ENCODE results near the gene NRN1L.
A peak's percentile ranks its signal among the peaks of the same experiment; 100 is the strongest.

NRN1L gene

GRCh38 chr16:67864594-67864993 is 20.1 kb upstream of the NRN1L start:
- H3K4me1 Mint-ChIP-seq = peaks cover 24% of the 10 kb centered on the region
- H3K27ac Mint-ChIP-seq = no peak overlapping the region
- H3K9me3 Mint-ChIP-seq = no peaks in the 10 kb centered on the region
- H3K4me3 Mint-ChIP-seq = no peak overlapping the region
- TF ChIP-seq, protein P1, sequence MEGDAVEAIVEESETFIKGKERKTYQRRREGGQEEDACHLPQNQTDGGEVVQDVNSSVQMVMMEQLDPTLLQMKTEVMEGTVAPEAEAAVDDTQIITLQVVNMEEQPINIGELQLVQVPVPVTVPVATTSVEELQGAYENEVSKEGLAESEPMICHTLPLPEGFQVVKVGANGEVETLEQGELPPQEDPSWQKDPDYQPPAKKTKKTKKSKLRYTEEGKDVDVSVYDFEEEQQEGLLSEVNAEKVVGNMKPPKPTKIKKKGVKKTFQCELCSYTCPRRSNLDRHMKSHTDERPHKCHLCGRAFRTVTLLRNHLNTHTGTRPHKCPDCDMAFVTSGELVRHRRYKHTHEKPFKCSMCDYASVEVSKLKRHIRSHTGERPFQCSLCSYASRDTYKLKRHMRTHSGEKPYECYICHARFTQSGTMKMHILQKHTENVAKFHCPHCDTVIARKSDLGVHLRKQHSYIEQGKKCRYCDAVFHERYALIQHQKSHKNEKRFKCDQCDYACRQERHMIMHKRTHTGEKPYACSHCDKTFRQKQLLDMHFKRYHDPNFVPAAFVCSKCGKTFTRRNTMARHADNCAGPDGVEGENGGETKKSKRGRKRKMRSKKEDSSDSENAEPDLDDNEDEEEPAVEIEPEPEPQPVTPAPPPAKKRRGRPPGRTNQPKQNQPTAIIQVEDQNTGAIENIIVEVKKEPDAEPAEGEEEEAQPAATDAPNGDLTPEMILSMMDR (IDR thresholded peaks at IDR 0.05; ENCODE audit: unreplicated experiment in 3 of 3) = no peak
- H3K27me3 Mint-ChIP-seq (ENCODE audit: low read depth) = no peaks in the 10 kb centered on the region
- H3K36me3 Mint-ChIP-seq (ENCODE audit: low read depth) = peaks cover 32% of the 10 kb centered on the region

- TF ChIP-seq, protein P1 (IDR thresholded peaks at IDR 0.05; ENCODE audit: unreplicated experiment in 3 of 3) = no peak
- Mint-ChIP-seq H3K27me3 (ENCODE audit: low read depth) (no peaks in the 10 kb centered on the region), H3K4me3 (no peak overlapping the region), H3K27ac (no peak overlapping the region), H3K36me3 (ENCODE audit: low read depth) (peaks cover 35% of the 10 kb centered on the region), H3K4me1 (peaks cover 24% of the 10 kb centered on the region), H3K9me3 (no peaks in the 10 kb centered on the region)
Observed at GRCh38 chr16:67865318-67865717, 19.4 kb upstream of the NRN1L start.

GRCh38 chr16:67868290-67868689 is 16.4 kb upstream of the NRN1L start:
- Mint-ChIP-seq H3K27ac (peak overlapping the region in 1 of 3 experiments; percentile 35), H3K36me3 (ENCODE audit: low read depth) (peaks cover 37% of the 10 kb centered on the region), H3K9me3 (no peaks in the 10 kb centered on the region)

GRCh38 chr16:67869653-67870052 is 15.0 kb upstream of the NRN1L start:
- Mint-ChIP-seq H3K9me3 (no peaks in the 10 kb centered on the region), H3K4me1 (peaks cover 14% of the 10 kb centered on the region), H3K27me3 (ENCODE audit: low read depth) (no peaks in the 10 kb centered on the region), H3K4me3 (no peak overlapping the region), H3K27ac (peak overlapping the region in 1 of 3 experiments; percentile 49), H3K36me3 (ENCODE audit: low read depth) (peaks cover 35% of the 10 kb centered on the region)
- TF ChIP-seq, protein P1 (IDR thresholded peaks at IDR 0.05; ENCODE audit: unreplicated experiment in 3 of 3) = no peak

More at GRCh38 chr16:67868290-67868689, 16.4 kb upstream of the NRN1L start:
- Mint-ChIP-seq H3K4me1 (peaks cover 7% of the 10 kb centered on the region), H3K27me3 (ENCODE audit: low read depth) (no peaks in the 10 kb centered on the region), H3K4me3 (no peak overlapping the region)
- TF ChIP-seq, protein P1 (IDR thresholded peaks at IDR 0.05; ENCODE audit: unreplicated experiment in 3 of 3) = no peak

- Mint-ChIP-seq H3K36me3 (ENCODE audit: low read depth) (peaks cover 30% of the 10 kb centered on the region), H3K27ac (peak overlapping the region in 1 of 3 experiments; percentile 68), H3K27me3 (ENCODE audit: low read depth) (no peaks in the 10 kb centered on the region), H3K9me3 (no peaks in the 10 kb centered on the region), H3K4me1 (peaks cover 22% of the 10 kb centered on the region), H3K4me3 (peak overlapping the region; percentile 21 to 97 (median 96))
- TF ChIP-seq, protein P1 (IDR thresholded peaks at IDR 0.05; ENCODE audit: unreplicated experiment in 3 of 3) = no peak
Observed at GRCh38 chr16:67871256-67871655, 13.4 kb upstream of the NRN1L start.

DNA sequence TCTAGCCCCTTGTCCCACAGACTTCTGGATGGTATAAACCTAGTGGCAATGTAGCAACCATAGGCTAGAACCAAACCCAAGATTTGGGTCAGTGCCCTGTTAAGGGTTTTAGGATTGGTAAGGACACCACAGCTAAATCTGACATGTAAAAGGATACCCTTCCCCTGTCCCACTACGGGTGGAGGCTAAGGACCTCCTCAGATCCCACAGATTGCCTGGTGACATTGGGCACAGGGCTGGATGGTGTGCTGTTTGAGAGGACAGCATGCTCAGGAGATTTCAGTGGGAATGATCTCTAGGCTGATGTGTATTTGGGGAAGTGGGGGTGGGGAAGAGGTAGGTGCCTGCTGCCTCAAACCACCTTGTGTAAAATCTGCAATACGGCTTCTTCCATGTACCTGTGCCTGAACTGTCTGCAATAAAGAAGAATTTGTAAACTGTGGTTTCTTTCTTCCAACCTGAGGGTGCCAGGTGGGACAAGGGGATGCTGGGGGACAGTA is 12.5 kb upstream of the NRN1L start:
- Mint-ChIP-seq H3K4me3 (peak overlapping the region; percentile 91 to 97 (median 96)), H3K27me3 (ENCODE audit: low read depth) (no peaks in the 10 kb centered on the region), H3K4me1 (peaks cover 22% of the 10 kb centered on the region), H3K9me3 (no peaks in the 10 kb centered on the region), H3K27ac (peak overlapping the region; percentile 17 to 68 (median 52)), H3K36me3 (ENCODE audit: low read depth) (peaks cover 29% of the 10 kb centered on the region)
- TF ChIP-seq, protein P1 (IDR thresholded peaks at IDR 0.05; ENCODE audit: unreplicated experiment in 3 of 3) = no peak
